ENCODE results near the gene ATP13A5. TPM values are rescaled to one million over a fixed set of nuclear protein-coding genes. Genes with fewer than 3 reads are reported as not detected.

Gene ATP13A5
- total and polyA plus RNA-seq, 5 donors, result 0.07 TPM; not detected in 4

GRCh38 chr3:193387596-193387995 is 9.0 kb upstream of the ATP13A5 start:
- Histone ChIP-seq H3K9me3 (ENCODE audit: control insufficient read depth, low read length) (no peaks in the 10 kb centered on the region), H3K4me1 (ENCODE audit: control insufficient read depth, insufficient read depth, low read length) (no peaks in the 10 kb centered on the region), H3K27me3 (ENCODE audit: control insufficient read depth, insufficient read depth) (no peaks in the 10 kb centered on the region), H3K27ac (ENCODE audit: low read length) (no peak overlapping the region), H3K4me3 (ENCODE audit: low read length) (no peak overlapping the region)
- intact Hi-C loops (cut with DNase I), result no loop called here
- ATAC-seq, result no peak
- no peak for DNase-seq
- 55% methylated on average over 2 of the region's 2 CpGs for WGBS

- no peak for ATAC-seq
- Histone ChIP-seq H3K4me3 (ENCODE audit: low read length) (no peak overlapping the region), H3K27ac (ENCODE audit: low read length) (no peak overlapping the region), H3K27me3 (ENCODE audit: control insufficient read depth, insufficient read depth) (no peaks in the 10 kb centered on the region), H3K4me1 (ENCODE audit: control insufficient read depth, insufficient read depth, low read length) (no peaks in the 10 kb centered on the region), H3K9me3 (ENCODE audit: control insufficient read depth, low read length) (no peaks in the 10 kb centered on the region)
- intact Hi-C loops (cut with DNase I), result no loop called here
- WGBS, result 32% methylated on average over 2 of the region's 2 CpGs
- no peak for DNase-seq
These were observed 962 bp downstream of the ATP13A5 start for GRCh38 chr3:193377591-193377990.

DNA sequence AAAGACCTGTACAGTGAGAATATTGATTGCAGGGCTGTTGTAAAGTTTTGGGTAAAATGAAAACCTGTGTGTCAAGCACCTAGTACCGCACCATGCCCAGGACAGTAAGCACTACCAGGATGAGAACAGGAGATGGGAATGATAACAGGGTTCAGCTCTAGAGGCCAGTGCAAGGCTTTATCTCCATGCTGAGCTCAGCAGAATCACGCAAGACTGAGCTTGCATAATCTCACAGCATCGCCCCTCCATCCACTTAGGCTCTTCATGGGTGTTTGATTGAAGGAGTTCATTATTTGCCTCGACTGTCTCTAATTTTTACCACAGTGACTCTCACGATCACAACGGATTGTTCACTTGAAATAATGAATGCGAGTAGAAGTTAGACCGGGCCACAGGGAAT is 2.9 kb downstream of the ATP13A5 start:
- no peaks in the 10 kb centered on the region for H3K27me3 ChIP-seq (ENCODE audit: control insufficient read depth, insufficient read depth)
- no peak overlapping the region for H3K27ac ChIP-seq (ENCODE audit: low read length)
- DNase-seq (no peak), ATAC-seq (no peak)
- WGBS, result 82% methylated on average over 8 of the region's 8 CpGs
- no peaks in the 10 kb centered on the region for H3K4me1 ChIP-seq (ENCODE audit: control insufficient read depth, insufficient read depth, low read length)
- intact Hi-C loops (cut with DNase I), result no loop called here
- H3K9me3 ChIP-seq (ENCODE audit: control insufficient read depth, low read length), result no peaks in the 10 kb centered on the region
- no peak overlapping the region for H3K4me3 ChIP-seq (ENCODE audit: low read length)

DNA sequence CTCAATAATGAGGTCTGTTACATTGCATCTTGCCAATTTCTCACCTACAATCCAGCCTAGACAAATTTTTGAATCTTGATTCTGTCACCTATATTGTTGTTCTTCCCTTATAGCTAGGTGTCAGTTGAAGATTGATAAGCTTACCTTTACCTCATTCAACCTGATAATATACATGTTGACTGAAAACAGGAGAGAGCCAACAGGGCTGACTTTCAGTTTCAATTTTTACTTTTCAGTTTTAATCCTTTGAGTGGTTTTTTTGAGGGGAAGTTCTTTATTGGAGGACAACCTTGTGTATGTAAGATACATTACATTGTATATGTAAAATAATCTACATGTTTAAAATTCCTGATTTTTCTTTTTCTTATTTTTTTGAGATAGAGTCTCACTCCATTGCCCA is 5.8 kb downstream of the ATP13A5 start:
- Histone ChIP-seq H3K4me3 (ENCODE audit: low read length) (no peak overlapping the region), H3K9me3 (ENCODE audit: control insufficient read depth, low read length) (no peaks in the 10 kb centered on the region), H3K27ac (ENCODE audit: low read length) (no peak overlapping the region), H3K27me3 (ENCODE audit: control insufficient read depth, insufficient read depth) (no peaks in the 10 kb centered on the region), H3K4me1 (ENCODE audit: control insufficient read depth, insufficient read depth, low read length) (no peaks in the 10 kb centered on the region)
- ATAC-seq (no peak), DNase-seq (no peak)
- intact Hi-C loops (cut with DNase I), result no loop called here

- intact Hi-C loops (cut with DNase I), result no loop called here
- DNase-seq, result no peak
- Histone ChIP-seq H3K27ac (ENCODE audit: low read length) (no peak overlapping the region), H3K9me3 (ENCODE audit: control insufficient read depth, low read length) (no peaks in the 10 kb centered on the region), H3K4me3 (ENCODE audit: low read length) (no peak overlapping the region), H3K4me1 (ENCODE audit: control insufficient read depth, insufficient read depth, low read length) (no peaks in the 10 kb centered on the region), H3K27me3 (ENCODE audit: control insufficient read depth, insufficient read depth) (no peaks in the 10 kb centered on the region)
- no peak for ATAC-seq
- WGBS, result 56% methylated on average over 1 of the region's 1 CpG
These were observed 10.7 kb downstream of the ATP13A5 start for GRCh38 chr3:193367868-193368267.

- 83% methylated on average over 3 of the region's 3 CpGs for WGBS
These were observed 21.3 kb downstream of the ATP13A5 start for GRCh38 chr3:193357291-193357690.

DNA sequence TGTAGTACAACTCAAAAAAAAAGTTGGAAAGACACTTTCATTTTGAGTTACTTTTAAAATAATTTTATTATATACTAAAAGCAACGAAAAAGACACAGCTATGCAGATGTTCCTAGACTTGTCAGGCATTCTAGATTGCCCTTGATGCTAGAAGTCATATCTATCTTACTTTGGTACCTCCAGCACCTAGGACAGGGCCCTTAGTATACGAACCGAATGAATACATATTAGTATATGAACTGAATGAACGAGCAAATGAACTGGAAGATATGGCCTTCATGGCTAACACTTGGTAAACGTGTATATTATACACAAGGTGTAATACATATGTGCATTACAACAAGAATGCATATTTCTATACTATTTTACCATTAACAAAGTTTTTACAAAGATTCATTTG is 24.1 kb downstream of the ATP13A5 start:
- Histone ChIP-seq H3K27ac (ENCODE audit: low read length) (no peak overlapping the region), H3K27me3 (ENCODE audit: control insufficient read depth, insufficient read depth) (no peaks in the 10 kb centered on the region), H3K4me3 (ENCODE audit: low read length) (no peak overlapping the region), H3K4me1 (ENCODE audit: control insufficient read depth, insufficient read depth, low read length) (peaks cover 3% of the 10 kb centered on the region), H3K9me3 (ENCODE audit: control insufficient read depth, low read length) (no peaks in the 10 kb centered on the region)
- no peak for ATAC-seq
- intact Hi-C loops (cut with DNase I), result no loop called here
- WGBS, result 64% methylated on average over 5 of the region's 5 CpGs
- DNase-seq, result no peak

More at GRCh38 chr3:193357291-193357690, 21.3 kb downstream of the ATP13A5 start:
- no peak overlapping the region for H3K27ac ChIP-seq (ENCODE audit: low read length)
- no peaks in the 10 kb centered on the region for H3K4me1 ChIP-seq (ENCODE audit: control insufficient read depth, insufficient read depth, low read length)
- ATAC-seq (no peak), DNase-seq (no peak)
- H3K27me3 ChIP-seq (ENCODE audit: control insufficient read depth, insufficient read depth), result no peaks in the 10 kb centered on the region
- H3K4me3 ChIP-seq (ENCODE audit: low read length), result no peak overlapping the region
- intact Hi-C loops (cut with DNase I), result no loop called here
- H3K9me3 ChIP-seq (ENCODE audit: control insufficient read depth, low read length), result no peaks in the 10 kb centered on the region

DNA sequence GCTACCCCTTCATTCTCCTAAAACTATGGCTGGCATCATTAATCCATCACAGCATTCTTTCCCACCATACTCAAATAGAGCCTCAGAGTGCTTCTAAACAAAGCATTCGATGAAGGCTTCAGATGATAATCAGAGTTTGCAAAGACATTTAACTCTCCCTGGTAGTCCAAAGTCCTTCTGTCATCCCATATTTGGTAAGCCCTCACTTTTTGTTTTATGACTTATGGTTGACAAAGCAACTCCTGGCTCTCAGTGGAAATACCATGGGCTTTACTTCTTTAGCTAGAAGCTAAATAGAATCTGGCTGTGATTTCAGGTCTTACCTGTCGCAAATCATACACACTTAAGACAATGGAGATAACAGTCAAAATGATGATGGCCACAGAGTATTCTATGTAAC is 27.8 kb downstream of the ATP13A5 start:
- WGBS, result 80% methylated on average over 2 of the region's 2 CpGs

DNA sequence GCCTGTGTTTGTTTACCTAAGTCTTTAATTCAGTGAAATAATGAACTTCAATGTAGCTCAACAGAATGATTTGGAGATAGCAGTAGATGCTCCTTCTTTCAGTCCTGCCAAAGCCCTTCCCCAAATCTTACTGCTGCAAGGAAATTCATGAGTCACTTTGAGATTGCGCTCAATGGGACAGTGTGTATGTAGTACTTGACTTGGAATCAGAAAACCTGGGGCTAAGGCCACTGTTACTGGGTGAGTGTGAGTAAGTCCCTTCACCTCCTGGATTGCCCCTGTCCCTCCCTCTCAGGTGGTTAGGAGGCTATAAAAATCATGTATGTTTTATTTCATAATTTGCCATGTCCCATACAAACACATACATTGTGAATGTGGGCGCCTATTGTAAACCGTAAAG is 29.9 kb downstream of the ATP13A5 start:
- ATAC-seq (no peak), DNase-seq (no peak)
- H3K4me3 ChIP-seq (ENCODE audit: low read length), result no peak overlapping the region
- intact Hi-C loops (cut with DNase I), result no loop called here
- H3K4me1 ChIP-seq (ENCODE audit: control insufficient read depth, insufficient read depth, low read length), result peaks cover 3% of the 10 kb centered on the region
- H3K27me3 ChIP-seq (ENCODE audit: control insufficient read depth, insufficient read depth), result no peaks in the 10 kb centered on the region
- no peak overlapping the region for H3K27ac ChIP-seq (ENCODE audit: low read length)
- no peaks in the 10 kb centered on the region for H3K9me3 ChIP-seq (ENCODE audit: control insufficient read depth, low read length)
- WGBS, result 82% methylated on average over 3 of the region's 3 CpGs

More for the DNA sequence above, 27.8 kb downstream of the ATP13A5 start:
- DNase-seq (no peak), ATAC-seq (no peak)
- intact Hi-C loops (cut with DNase I), result no loop called here
- peaks cover 3% of the 10 kb centered on the region for H3K4me1 ChIP-seq (ENCODE audit: control insufficient read depth, insufficient read depth, low read length)
- no peak overlapping the region for H3K27ac ChIP-seq (ENCODE audit: low read length)
- H3K27me3 ChIP-seq (ENCODE audit: control insufficient read depth, insufficient read depth), result no peaks in the 10 kb centered on the region
- H3K4me3 ChIP-seq (ENCODE audit: low read length), result no peak overlapping the region
- no peaks in the 10 kb centered on the region for H3K9me3 ChIP-seq (ENCODE audit: control insufficient read depth, low read length)

DNA sequence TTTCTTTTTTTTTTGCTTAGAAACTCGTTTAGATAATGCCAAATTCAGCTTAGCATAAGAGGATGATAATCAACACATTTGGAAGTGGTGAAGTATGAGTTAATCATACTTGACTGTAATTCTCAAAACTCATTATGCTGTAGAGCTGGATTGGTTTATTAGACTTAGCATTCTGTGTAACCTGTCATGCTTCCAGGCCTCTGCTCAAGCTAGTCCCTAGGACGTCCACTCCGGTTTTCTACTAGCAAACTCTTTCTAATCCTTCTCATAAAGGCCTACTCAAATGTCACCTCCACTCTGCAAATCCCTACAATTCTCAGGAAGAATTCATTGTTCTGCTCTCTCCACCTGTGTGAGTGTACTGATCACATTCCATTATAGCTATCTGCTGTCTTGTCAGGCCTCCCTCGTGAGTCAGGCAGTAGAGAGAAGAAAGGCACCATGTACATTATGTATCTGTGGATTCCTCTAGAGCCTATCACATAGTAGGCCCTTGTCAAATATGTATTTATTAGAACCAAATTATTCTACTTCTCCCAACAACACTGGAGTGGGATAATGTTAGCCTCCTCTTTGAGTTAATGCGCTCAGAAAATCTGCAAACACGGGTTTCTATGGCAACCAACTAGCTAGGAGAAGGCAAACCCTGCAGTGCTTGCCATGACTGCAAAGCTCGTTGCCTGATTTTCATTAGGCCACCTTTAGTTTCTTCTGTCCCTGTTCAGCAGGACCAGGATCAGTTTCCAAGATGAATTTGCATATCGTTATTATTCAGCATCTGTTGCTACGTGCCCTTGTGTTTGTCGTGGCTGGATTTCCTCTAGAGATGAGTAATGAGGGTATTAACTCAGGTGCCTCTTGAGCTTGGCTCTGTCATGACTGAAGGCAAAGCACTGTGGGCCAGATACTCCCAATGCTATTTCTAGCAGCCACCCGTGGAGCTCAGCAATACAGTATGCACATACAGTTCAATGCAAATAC is 30.7 kb downstream of the ATP13A5 start:
- Histone ChIP-seq H3K27ac (ENCODE audit: low read length) (no peak overlapping the region), H3K9me3 (ENCODE audit: control insufficient read depth, low read length) (no peaks in the 10 kb centered on the region), H3K4me3 (ENCODE audit: low read length) (no peak overlapping the region), H3K27me3 (ENCODE audit: control insufficient read depth, insufficient read depth) (no peaks in the 10 kb centered on the region), H3K4me1 (ENCODE audit: control insufficient read depth, insufficient read depth, low read length) (peaks cover 3% of the 10 kb centered on the region)
- DNase-seq (no peak), ATAC-seq (no peak)
- intact Hi-C loops (cut with DNase I), result no loop called here
- WGBS, result 46% methylated on average over 11 of the region's 11 CpGs

- intact Hi-C loops (cut with DNase I), result no loop called here
- no peak overlapping the region for H3K4me3 ChIP-seq (ENCODE audit: low read length)
- no peaks in the 10 kb centered on the region for H3K27me3 ChIP-seq (ENCODE audit: control insufficient read depth, insufficient read depth)
- WGBS, result 77% methylated on average over 4 of the region's 4 CpGs
- H3K27ac ChIP-seq (ENCODE audit: low read length), result no peak overlapping the region
- no peaks in the 10 kb centered on the region for H3K4me1 ChIP-seq (ENCODE audit: control insufficient read depth, insufficient read depth, low read length)
- ATAC-seq (no peak), DNase-seq (no peak)
- H3K9me3 ChIP-seq (ENCODE audit: control insufficient read depth, low read length), result no peaks in the 10 kb centered on the region
These were observed 32.3 kb downstream of the ATP13A5 start for GRCh38 chr3:193346259-193346658.
